ENCODE data around the gene KY.

GRCh38 chr3:134672571-134672970 is 21.7 kb upstream of the KY start:
- no peak for TF ChIP-seq EZH2 (IDR thresholded peaks at IDR 0.05)
- no peak for TF ChIP-seq POLR2AphosphoS5 (IDR thresholded peaks at IDR 0.05; ENCODE audit: borderline replicate concordance, low read depth, low read length)
- no peak for TF ChIP-seq FOXP2 (optimal IDR thresholded peaks at IDR 0.05; ENCODE audit: control extremely low read depth, extremely low read length, insufficient read depth)

All from SK-N-MC (cell line).